ENCODE results near the gene SCUBE2.
A peak's percentile ranks its signal among the peaks of the same experiment; 100 is the strongest.
"Not testable (repeated sequence)": the region's sequence is repeated elsewhere in the genome, so short reads cannot be mapped to it uniquely, and the experiment has no call there.

Gene SCUBE2

DNA sequence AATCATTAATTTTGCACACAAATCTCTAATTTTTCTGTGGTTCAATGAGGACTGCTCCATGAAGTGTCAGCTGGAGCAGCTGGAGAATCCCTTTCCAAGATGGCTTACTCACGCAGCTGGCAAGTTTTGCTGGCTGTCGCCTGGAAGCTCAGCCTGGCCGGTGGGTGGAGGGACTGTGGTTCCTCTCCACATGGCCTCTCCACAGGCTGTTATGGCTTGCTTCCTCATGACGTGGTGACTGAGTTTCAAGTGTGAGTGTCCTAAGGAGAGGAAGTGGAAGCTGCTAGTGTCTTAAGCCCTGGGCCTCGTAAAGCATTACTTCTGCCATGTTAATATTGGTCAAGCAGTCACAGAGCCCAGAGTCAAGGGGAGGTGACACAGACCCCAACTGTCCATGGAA, 73.6 kb downstream of the SCUBE2 start:
- Histone ChIP-seq H3K9me3 (ENCODE audit: low read depth, low read length) (no peaks in the 10 kb centered on the region), H3K27ac (no peak overlapping the region), H3K36me3 (ENCODE audit: insufficient read depth, low read length) (no peaks in the 10 kb centered on the region), H3K9ac (ENCODE audit: insufficient read length) (no peak overlapping the region), H3K4me3 (no peak overlapping the region)
- no peak for DNase-seq (ENCODE audit: low read depth, low spot score)
- no peak for TF ChIP-seq POLR2AphosphoS5 (IDR thresholded peaks at IDR 0.05; ENCODE audit: borderline replicate concordance, low read depth, low read length)
- no peak for TF ChIP-seq EZH2 (IDR thresholded peaks at IDR 0.05)
- TF ChIP-seq FOXP2 (optimal IDR thresholded peaks at IDR 0.05; ENCODE audit: control extremely low read depth, extremely low read length, insufficient read depth), result no peak

DNA sequence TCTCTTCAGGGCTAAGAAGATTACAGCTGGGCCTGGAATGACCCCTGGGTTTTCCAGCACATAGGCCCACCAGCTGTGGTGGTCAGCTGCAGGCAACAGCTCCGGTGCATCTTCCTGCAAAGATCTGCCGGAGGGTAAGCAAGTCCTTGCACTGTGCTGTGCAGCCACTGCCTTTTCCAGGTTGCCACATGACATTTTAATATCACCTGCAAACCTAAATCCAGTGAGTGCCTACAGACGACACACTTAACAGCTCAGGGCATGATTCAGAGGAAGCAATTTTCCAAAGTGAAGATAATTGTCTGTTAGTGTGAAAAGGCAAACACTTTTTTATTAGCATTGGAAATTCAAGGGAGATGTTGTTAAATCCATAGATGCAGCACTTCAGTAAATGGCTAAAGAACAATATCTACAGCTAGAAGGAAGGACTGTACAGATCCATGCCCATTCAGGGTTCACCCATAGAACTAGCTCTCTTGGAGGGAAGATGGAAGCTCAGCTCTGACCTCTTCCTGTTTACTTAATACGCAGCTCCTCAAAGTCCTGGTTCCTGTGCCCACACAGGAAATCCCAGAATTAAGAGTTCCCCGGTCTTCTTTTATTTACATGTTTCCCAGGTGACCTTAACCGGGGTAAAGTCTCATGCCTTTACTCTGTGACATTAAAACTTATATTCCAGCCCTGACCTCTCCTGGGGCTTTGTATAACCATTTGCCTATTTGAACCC, 74.3 kb downstream of the SCUBE2 start:
- DNase-seq (ENCODE audit: low read depth, low spot score), result no peak
- no peak overlapping the region for H3K27ac ChIP-seq

DNA sequence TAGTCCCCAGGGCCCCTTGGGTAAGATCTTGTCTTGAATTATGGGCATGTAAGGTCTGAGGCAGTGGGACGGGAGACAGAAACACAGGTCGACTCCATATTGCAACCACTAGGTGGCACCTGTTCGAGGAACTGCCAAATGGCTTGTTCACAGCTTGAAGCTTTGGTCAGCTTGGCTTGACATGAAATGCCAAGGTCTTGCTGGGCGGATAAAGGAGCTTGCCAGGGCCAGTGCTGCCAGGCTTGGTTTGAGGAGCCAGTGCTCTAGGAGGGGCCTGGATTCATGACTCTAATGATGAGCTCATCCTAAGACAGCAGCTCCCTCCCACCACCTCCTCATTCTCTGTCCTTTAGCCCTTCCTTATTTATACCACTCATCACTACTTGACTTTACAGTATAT, 75.7 kb downstream of the SCUBE2 start:
- no peaks in the 10 kb centered on the region for H3K36me3 ChIP-seq (ENCODE audit: insufficient read depth, low read length)
- no peaks in the 10 kb centered on the region for H3K9me3 ChIP-seq (ENCODE audit: low read depth, low read length)
- TF ChIP-seq FOXP2 (optimal IDR thresholded peaks at IDR 0.05; ENCODE audit: control extremely low read depth, extremely low read length, insufficient read depth) (no peak), POLR2AphosphoS5 (IDR thresholded peaks at IDR 0.05; ENCODE audit: borderline replicate concordance, low read depth, low read length) (no peak)
- H3K4me3 ChIP-seq, result no peak overlapping the region
- DNase-seq (ENCODE audit: low read depth, low spot score), result peak; percentile 32
- H3K9ac ChIP-seq (ENCODE audit: insufficient read length), result no peak overlapping the region
- no peak overlapping the region for H3K27ac ChIP-seq

More for the DNA sequence above, 74.3 kb downstream of the SCUBE2 start:
- no peak for TF ChIP-seq FOXP2 (optimal IDR thresholded peaks at IDR 0.05; ENCODE audit: control extremely low read depth, extremely low read length, insufficient read depth)
- no peak for TF ChIP-seq POLR2AphosphoS5 (IDR thresholded peaks at IDR 0.05; ENCODE audit: borderline replicate concordance, low read depth, low read length)
- TF ChIP-seq EZH2 (IDR thresholded peaks at IDR 0.05), result no peak
- no peak overlapping the region for H3K4me3 ChIP-seq
- no peaks in the 10 kb centered on the region for H3K9me3 ChIP-seq (ENCODE audit: low read depth, low read length)
- H3K9ac ChIP-seq (ENCODE audit: insufficient read length), result no peak overlapping the region
- no peaks in the 10 kb centered on the region for H3K36me3 ChIP-seq (ENCODE audit: insufficient read depth, low read length)

DNA sequence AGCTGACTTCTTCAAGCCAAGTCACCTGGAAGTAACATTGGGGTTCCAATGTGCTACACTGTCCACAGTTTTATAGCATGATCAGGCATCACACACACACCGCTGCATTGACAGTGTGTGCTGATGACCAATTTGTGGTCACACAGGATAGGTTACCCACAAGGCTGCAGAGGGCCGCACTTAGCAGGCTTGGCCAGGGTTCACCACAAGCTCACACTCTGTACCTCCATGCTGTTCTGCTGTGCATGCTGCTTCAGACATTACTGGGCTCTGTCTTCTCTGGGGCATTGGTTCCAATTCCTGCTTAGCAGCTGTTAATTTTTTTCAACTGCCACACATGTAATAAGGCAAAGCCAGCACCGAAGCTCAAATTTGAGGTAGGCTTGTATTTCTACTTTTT, 76.6 kb downstream of the SCUBE2 start:
- DNase-seq (ENCODE audit: low read depth, low spot score), result no peak
- no peak overlapping the region for H3K27ac ChIP-seq
- no peaks in the 10 kb centered on the region for H3K36me3 ChIP-seq (ENCODE audit: insufficient read depth, low read length)
- no peak overlapping the region for H3K9ac ChIP-seq (ENCODE audit: insufficient read length)
- H3K9me3 ChIP-seq (ENCODE audit: low read depth, low read length), result no peaks in the 10 kb centered on the region
- H3K4me3 ChIP-seq, result no peak overlapping the region
- TF ChIP-seq EZH2 (IDR thresholded peaks at IDR 0.05) (no peak), POLR2AphosphoS5 (IDR thresholded peaks at IDR 0.05; ENCODE audit: borderline replicate concordance, low read depth, low read length) (no peak), FOXP2 (optimal IDR thresholded peaks at IDR 0.05; ENCODE audit: control extremely low read depth, extremely low read length, insufficient read depth) (no peak)

DNA sequence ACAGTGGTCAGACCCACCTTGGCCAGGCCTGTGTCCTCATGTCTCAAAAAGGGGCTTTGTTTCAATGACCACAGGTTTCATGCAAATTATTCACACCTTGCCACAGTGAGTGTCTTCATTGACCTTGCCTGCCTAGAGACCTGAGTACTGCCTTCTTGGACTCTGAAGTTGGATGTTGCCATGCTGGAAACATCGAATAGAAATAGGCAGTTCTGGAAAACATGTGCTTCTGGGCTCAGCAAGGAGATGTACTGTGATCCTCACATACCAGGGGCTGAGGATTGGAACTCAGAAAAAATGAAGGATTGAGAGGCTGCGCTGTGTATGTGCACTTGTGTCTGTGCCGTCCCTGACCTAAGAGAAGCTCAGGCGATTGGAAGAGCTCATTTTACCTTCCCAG, 78.0 kb downstream of the SCUBE2 start:
- H3K9ac ChIP-seq (ENCODE audit: insufficient read length), result no peak overlapping the region
- no peak overlapping the region for H3K27ac ChIP-seq
- no peak overlapping the region for H3K4me3 ChIP-seq
- H3K36me3 ChIP-seq (ENCODE audit: insufficient read depth, low read length), result no peaks in the 10 kb centered on the region
- TF ChIP-seq EZH2 (IDR thresholded peaks at IDR 0.05) (no peak), POLR2AphosphoS5 (IDR thresholded peaks at IDR 0.05; ENCODE audit: borderline replicate concordance, low read depth, low read length) (no peak), FOXP2 (optimal IDR thresholded peaks at IDR 0.05; ENCODE audit: control extremely low read depth, extremely low read length, insufficient read depth) (no peak)
- H3K9me3 ChIP-seq (ENCODE audit: low read depth, low read length), result no peaks in the 10 kb centered on the region
- DNase-seq (ENCODE audit: low read depth, low spot score), result no peak

DNA sequence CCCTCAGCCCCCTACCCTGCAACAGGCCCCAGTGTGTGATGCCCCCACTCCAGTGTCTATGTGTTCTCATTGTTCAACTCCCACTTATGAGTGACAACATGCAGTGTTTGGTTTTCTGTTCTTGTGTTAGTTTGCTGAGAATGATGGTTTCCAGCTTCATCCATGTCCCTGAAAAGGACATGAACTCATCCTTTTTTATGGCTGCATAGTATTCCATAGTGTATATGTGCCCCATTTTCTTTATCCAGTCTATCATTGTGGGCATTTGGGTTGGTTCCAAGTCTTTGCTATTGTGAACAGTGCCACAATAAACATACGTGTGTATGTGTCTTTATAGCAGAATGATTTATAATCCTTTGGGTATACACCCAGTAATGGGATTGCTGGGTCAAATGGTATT, 81.9 kb downstream of the SCUBE2 start:
- not testable (repeated sequence) for DNase-seq (ENCODE audit: low read depth, low spot score); H3K4me3 ChIP-seq; H3K9ac ChIP-seq (ENCODE audit: insufficient read length); H3K27ac ChIP-seq; H3K9me3 ChIP-seq (ENCODE audit: low read depth, low read length); H3K36me3 ChIP-seq (ENCODE audit: insufficient read depth, low read length)

DNA sequence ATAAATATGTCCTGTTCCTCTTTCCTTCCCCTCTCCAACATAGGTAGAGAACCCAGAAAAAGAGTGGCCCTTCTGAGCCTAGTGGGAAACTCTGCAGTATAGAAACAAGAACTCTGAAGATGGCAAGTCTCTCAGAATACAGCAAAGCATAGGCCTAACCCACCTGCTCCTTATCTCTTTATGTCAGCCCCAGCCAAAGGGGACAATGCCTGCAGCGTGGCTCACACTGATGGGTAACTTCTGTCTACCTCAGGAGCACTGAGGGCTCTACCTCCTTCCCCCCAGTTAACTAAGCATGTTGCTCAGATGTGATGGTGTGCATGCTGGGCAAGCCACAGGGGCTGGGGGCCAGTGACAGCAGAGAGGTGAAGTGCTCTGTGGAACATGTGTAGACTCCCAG, 82.7 kb downstream of the SCUBE2 start:
- DNase-seq (ENCODE audit: low read depth, low spot score), result no peak
- H3K9me3 ChIP-seq (ENCODE audit: low read depth, low read length), result no peaks in the 10 kb centered on the region
- no peaks in the 10 kb centered on the region for H3K36me3 ChIP-seq (ENCODE audit: insufficient read depth, low read length)

DNA sequence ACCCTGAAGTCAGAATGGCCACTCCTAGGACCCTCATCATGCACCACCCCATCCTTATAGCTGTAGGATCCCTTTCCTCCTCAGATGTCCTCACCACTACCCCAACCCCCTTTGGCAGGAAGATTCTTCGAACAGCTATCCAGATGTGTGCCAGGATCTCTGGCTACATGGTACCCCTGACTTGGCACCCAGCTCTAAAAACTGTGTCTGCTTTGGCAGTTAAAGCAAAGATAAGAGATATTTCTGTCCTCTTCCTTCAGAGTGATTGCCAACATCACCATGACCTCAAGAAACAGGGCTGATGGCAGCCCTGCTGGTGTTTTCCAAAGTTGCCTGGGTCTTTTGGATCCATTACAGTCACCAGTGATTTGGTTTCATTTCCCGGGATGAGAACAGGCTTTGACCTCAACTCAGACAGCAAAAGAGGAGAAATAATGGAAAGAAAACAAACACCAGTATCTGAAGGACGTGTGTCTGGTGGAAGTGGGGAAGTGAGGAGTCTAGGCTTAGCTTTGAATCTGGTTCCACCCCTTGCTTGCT, 83.3 kb downstream of the SCUBE2 start:
- TF ChIP-seq POLR2AphosphoS5 (IDR thresholded peaks at IDR 0.05; ENCODE audit: borderline replicate concordance, low read depth, low read length) (no peak), EZH2 (IDR thresholded peaks at IDR 0.05) (no peak), FOXP2 (optimal IDR thresholded peaks at IDR 0.05; ENCODE audit: control extremely low read depth, extremely low read length, insufficient read depth) (no peak)
- Histone ChIP-seq H3K9me3 (ENCODE audit: low read depth, low read length) (no peaks in the 10 kb centered on the region), H3K27ac (no peak overlapping the region), H3K4me3 (no peak overlapping the region), H3K9ac (ENCODE audit: insufficient read length) (no peak overlapping the region), H3K36me3 (ENCODE audit: insufficient read depth, low read length) (no peaks in the 10 kb centered on the region)
- no peak for DNase-seq (ENCODE audit: low read depth, low spot score)

More for the DNA sequence above, 82.7 kb downstream of the SCUBE2 start:
- TF ChIP-seq POLR2AphosphoS5 (IDR thresholded peaks at IDR 0.05; ENCODE audit: borderline replicate concordance, low read depth, low read length) (no peak), FOXP2 (optimal IDR thresholded peaks at IDR 0.05; ENCODE audit: control extremely low read depth, extremely low read length, insufficient read depth) (no peak), EZH2 (IDR thresholded peaks at IDR 0.05) (no peak)
- Histone ChIP-seq H3K9ac (ENCODE audit: insufficient read length) (no peak overlapping the region), H3K4me3 (no peak overlapping the region), H3K27ac (no peak overlapping the region)

DNA sequence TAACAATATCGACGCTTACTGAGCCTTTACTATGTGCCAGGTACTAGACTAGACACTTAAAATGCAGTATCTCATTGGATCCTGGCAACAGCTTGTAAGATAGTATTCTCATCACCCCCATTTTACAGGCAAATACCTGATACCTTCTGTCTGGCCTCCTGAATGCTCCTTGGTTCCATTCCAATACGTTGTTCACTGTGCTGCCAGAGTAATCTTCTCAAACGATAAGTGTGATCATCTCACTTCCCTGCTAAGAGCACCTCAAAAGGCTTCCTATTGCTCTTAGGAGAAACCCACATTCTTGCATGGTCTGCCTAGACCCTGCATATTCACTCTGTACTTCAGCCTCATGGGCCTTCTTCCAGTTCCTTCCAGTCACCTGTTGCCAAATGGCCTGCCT, 86.3 kb downstream of the SCUBE2 start:
- Histone ChIP-seq H3K27ac (no peak overlapping the region), H3K4me3 (no peak overlapping the region), H3K9me3 (ENCODE audit: low read depth, low read length) (no peaks in the 10 kb centered on the region), H3K36me3 (ENCODE audit: insufficient read depth, low read length) (no peaks in the 10 kb centered on the region), H3K9ac (ENCODE audit: insufficient read length) (no peak overlapping the region)
- no peak for TF ChIP-seq FOXP2 (optimal IDR thresholded peaks at IDR 0.05; ENCODE audit: control extremely low read depth, extremely low read length, insufficient read depth)
- no peak for TF ChIP-seq EZH2 (IDR thresholded peaks at IDR 0.05)
- TF ChIP-seq POLR2AphosphoS5 (IDR thresholded peaks at IDR 0.05; ENCODE audit: borderline replicate concordance, low read depth, low read length), result no peak
- no peak for DNase-seq (ENCODE audit: low read depth, low spot score)

All from SK-N-MC (cell line).